DND-41 (cell line): ENCODE measurements around the gene ANTXR2.

Experiments
- ATAC-seq: fragments of 200-7000 bp; cut with Tn5 transposase; 3 replicates; pipeline ENCODE4 v1.9.1; 2021; ENCODE audit warnings: low read depth; ENCODE audit not compliant: insufficient read depth
- DNase-seq: peaks from one replicate; pipeline ENCODE4 v3.0.0-alpha.2; 2020
- H2AFZ ChIP-seq: 2 replicates; pipeline ENCODE4 v1.6.0; 2012; ENCODE audit warnings: low read depth, low read length
- H3K27ac ChIP-seq: 2 replicates; pipeline ENCODE4 v1.5.1; 2012; ENCODE audit warnings: low read length, inconsistent platforms
- H3K27me3 ChIP-seq: fragments of 200-600 bp; sonication (generic); 2 replicates; pipeline ENCODE4 v1.6.0; 2012; ENCODE audit warnings: low read length, mild to moderate bottlenecking, inconsistent platforms; ENCODE audit not compliant: insufficient read depth, poor library complexity
- H3K36me3 ChIP-seq: 2 replicates; pipeline ENCODE4 v1.5.1; 2012; ENCODE audit warnings: low read length, inconsistent platforms; ENCODE audit not compliant: insufficient read depth
- H3K4me1 ChIP-seq: 2 replicates; pipeline ENCODE4 v1.5.1; 2012; ENCODE audit warnings: mild to moderate bottlenecking, low read length; ENCODE audit not compliant: insufficient read depth
- H3K4me2 ChIP-seq: 2 replicates; pipeline ENCODE4 v1.6.0; 2012; ENCODE audit warnings: mild to moderate bottlenecking, moderate library complexity, low read length, inconsistent platforms; ENCODE audit not compliant: insufficient read depth
- H3K4me3 ChIP-seq, 2 experiments: fragments of 200-600 bp in 1 of 2; shearing (Covaris generic) in 1 of 2; 2 replicates each; pipeline ENCODE4 v1.5.1; 2012 to 2016; ENCODE audit warnings: inconsistent platforms in 2 of 2, low read length in 2 of 2, mild to moderate bottlenecking in 2 of 2, low read depth in 1 of 2, moderate library complexity in 1 of 2
- H3K79me2 ChIP-seq: 2 replicates; pipeline ENCODE4 v1.6.0; 2012; ENCODE audit warnings: low read length, inconsistent platforms; ENCODE audit not compliant: insufficient read depth
- H3K9ac ChIP-seq: 2 replicates; pipeline ENCODE4 v1.6.0; 2012; ENCODE audit warnings: low read depth, mild to moderate bottlenecking, inconsistent platforms, low read length, moderate library complexity
- H3K9me3 ChIP-seq: 2 replicates; pipeline ENCODE4 v1.5.1; 2012; ENCODE audit warnings: low read length, moderate library complexity, mild to moderate bottlenecking, inconsistent platforms; ENCODE audit not compliant: insufficient read depth, severe bottlenecking
- H4K20me1 ChIP-seq: 2 replicates; pipeline ENCODE4 v1.6.0; 2012; ENCODE audit warnings: low read length; ENCODE audit not compliant: insufficient read depth
- EZH2 ChIP-seq: IDR thresholded peaks from 3 replicates; pipeline ENCODE4 v1.6.1; 2012; ENCODE audit warnings: borderline replicate concordance, low read depth, mild to moderate bottlenecking, moderate library complexity, low read length, inconsistent platforms; ENCODE audit not compliant: severe bottlenecking
- TF ChIP-seq, protein P1 (sequence below): IDR thresholded peaks from 2 replicates; pipeline ENCODE4 v1.5.1; 2012; ENCODE audit warnings: borderline replicate concordance, low read length, moderate library complexity, mild to moderate bottlenecking; ENCODE audit not compliant: poor library complexity, severe bottlenecking; ENCODE audit errors: extremely low read depth

ANTXR2 gene

DNA sequence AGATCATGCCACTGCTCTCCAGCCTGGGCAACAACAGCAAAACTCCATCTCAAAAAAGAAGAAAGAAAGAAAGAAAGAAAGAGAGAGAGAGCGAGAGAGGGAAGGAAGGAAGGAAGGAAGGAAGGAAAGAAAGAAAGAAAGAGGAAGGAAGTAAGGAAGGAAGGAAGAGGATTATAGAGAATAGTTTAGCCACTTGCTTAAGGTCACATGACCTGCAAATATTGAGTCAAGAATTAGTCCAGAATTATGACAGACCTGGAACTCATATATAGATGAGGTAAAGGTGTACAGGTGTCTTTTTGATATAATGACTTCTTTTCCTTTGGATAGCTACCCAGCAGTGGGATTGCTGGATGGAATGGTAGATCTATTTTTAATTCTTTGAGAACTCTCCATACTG lies 25.6 kb upstream of the ANTXR2 start:
- ATAC-seq (no peak), DNase-seq (no peak)
- no peaks in the 10 kb centered on the region for H3K79me2 ChIP-seq
- no peak overlapping the region for H3K27ac ChIP-seq
- no peaks in the 10 kb centered on the region for H3K36me3 ChIP-seq
- no peak overlapping the region for H3K4me3 ChIP-seq
- no peaks in the 10 kb centered on the region for H3K9me3 ChIP-seq
- TF ChIP-seq, protein P1, sequence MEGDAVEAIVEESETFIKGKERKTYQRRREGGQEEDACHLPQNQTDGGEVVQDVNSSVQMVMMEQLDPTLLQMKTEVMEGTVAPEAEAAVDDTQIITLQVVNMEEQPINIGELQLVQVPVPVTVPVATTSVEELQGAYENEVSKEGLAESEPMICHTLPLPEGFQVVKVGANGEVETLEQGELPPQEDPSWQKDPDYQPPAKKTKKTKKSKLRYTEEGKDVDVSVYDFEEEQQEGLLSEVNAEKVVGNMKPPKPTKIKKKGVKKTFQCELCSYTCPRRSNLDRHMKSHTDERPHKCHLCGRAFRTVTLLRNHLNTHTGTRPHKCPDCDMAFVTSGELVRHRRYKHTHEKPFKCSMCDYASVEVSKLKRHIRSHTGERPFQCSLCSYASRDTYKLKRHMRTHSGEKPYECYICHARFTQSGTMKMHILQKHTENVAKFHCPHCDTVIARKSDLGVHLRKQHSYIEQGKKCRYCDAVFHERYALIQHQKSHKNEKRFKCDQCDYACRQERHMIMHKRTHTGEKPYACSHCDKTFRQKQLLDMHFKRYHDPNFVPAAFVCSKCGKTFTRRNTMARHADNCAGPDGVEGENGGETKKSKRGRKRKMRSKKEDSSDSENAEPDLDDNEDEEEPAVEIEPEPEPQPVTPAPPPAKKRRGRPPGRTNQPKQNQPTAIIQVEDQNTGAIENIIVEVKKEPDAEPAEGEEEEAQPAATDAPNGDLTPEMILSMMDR: no peak
- no peak for TF ChIP-seq EZH2
- H3K9ac ChIP-seq: no peak overlapping the region
- no peaks in the 10 kb centered on the region for H3K27me3 ChIP-seq
- H3K4me1 ChIP-seq: no peaks in the 10 kb centered on the region
- H2AFZ ChIP-seq: no peak overlapping the region
- H4K20me1 ChIP-seq: no peaks in the 10 kb centered on the region
- no peak overlapping the region for H3K4me2 ChIP-seq

DNA sequence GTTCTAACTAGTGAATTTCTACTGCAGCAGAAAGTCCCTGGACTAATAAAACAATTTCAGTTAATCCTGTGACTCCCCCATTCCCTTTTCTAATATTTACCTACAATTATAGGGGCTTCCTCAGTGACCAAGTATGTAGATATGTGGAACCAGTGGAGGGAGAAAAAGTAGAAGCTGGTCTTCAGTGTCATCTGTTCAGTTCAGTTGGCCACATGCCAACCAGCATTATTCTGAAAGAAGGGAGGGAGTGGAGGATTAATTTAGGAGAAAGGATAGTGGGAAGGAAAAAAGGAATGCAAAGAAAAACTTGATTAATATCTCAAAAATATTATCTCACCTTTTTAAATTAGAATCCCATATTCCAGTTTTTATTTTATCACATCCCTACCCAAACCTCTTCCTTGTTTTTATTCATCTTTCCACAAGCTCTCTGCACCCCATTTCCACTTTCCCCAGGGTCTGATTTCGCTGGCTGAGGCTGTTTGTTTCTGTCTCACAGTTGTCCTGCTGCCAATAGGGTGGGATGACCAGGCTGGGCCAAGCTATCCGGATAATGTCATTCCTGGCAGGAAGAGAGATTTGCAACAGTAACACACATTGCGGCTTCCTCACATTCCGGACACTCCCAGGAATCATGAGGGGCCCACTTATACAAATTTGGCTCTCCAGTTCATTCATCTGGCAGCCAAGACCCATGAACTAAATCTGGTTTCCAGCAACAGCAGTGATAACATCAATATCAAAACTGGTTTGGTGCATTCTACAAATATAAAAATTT lies 24.6 kb upstream of the ANTXR2 start:
- Histone ChIP-seq H3K9ac (no peak overlapping the region), H3K79me2 (no peaks in the 10 kb centered on the region), H2AFZ (no peak overlapping the region), H3K9me3 (no peaks in the 10 kb centered on the region), H3K27ac (no peak overlapping the region), H3K27me3 (no peaks in the 10 kb centered on the region), H4K20me1 (no peaks in the 10 kb centered on the region), H3K4me3 (no peak overlapping the region), H3K4me1 (no peaks in the 10 kb centered on the region), H3K36me3 (no peaks in the 10 kb centered on the region), H3K4me2 (no peak overlapping the region)
- DNase-seq: no peak
- no peak for ATAC-seq
- TF ChIP-seq, protein P1: no peak
- no peak for TF ChIP-seq EZH2

DNA sequence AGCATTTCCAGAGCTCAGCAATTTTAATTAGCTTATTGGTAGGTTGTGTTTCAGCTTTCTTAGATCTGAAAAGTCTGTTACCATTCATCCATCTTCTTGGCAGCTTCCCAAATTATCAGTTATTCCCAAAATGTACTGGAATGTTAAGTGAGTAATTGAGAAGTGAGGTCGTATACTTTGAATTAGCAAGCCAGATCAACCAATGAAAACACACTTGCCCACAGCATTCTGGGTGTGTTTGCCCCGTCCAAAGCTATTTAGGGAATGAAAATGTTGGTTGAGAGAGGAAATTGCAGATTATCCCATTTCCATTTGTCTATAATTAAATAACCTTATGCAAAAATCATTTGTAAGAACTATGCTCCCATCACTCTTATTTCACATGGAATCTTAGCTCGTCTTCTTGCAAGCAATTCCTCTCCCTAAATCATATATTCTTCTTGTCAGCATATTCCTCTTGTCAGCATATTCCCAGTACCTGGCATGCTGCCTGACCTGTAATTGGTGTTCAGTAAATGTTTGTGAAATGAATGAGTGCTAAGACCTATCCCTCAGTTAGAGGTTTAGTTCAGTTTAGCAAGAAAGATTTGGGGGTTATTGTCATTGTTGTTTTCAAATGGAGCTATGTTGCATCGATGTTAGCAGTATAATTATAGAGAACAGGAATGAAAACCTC lies 23.3 kb upstream of the ANTXR2 start:
- H3K4me1 ChIP-seq: no peaks in the 10 kb centered on the region
- no peaks in the 10 kb centered on the region for H3K9me3 ChIP-seq
- H3K4me2 ChIP-seq: no peak overlapping the region
- H4K20me1 ChIP-seq: no peaks in the 10 kb centered on the region
- H3K4me3 ChIP-seq: no peak overlapping the region
- no peaks in the 10 kb centered on the region for H3K27me3 ChIP-seq
- no peaks in the 10 kb centered on the region for H3K79me2 ChIP-seq
- peak overlapping the region; percentile 34; the same call in 1 of the 2 replicates for H2AFZ ChIP-seq
- H3K36me3 ChIP-seq: no peaks in the 10 kb centered on the region
- ATAC-seq (no peak), DNase-seq (no peak)
- no peak overlapping the region for H3K9ac ChIP-seq
- H3K27ac ChIP-seq: no peak overlapping the region
- TF ChIP-seq, protein P1: no peak
- TF ChIP-seq EZH2: no peak
